GM12878 (cell line): ENCODE measurements around the gene LILRB1.
"Not testable (repeated sequence)": the region's sequence is repeated elsewhere in the genome, so short reads cannot be mapped to it uniquely, and the experiment has no call there.

ENCODE experiments used
- ASH2L ChIP-seq: fragments of 300-600, 200-600 bp; sonication (generic); IDR thresholded peaks from 2 replicates; pipeline ENCODE4 v1.6.1; 2017; ENCODE audit warnings: low read depth, mild to moderate bottlenecking, borderline replicate concordance
- BHLHE40 ChIP-seq, 2 experiments: fragments of 450-650 bp in 1 of 2; IDR thresholded peaks; 2 replicates each; pipeline ENCODE4 v1.6.1; 2011 to 2017; ENCODE audit warnings: low read depth in 2 of 2, borderline replicate concordance in 1 of 2, improper control_type of control experiment in 1 of 2, low read length in 1 of 2, mild to moderate bottlenecking in 1 of 2
- HDAC2 ChIP-seq: fragments of 200-600 bp; sonication (generic); IDR thresholded peaks from 2 replicates; pipeline ENCODE4 v1.6.1; 2017
- HDAC6 ChIP-seq: fragments of 200-600 bp; sonication (generic); IDR thresholded peaks from one replicate; pipeline ENCODE4 v1.8.0; 2017; ENCODE audit warnings: antibody characterized with exemption; ENCODE audit not compliant: unreplicated experiment
- POLR2A ChIP-seq: IDR thresholded peaks from 2 replicates; pipeline ENCODE4 v1.6.1; 2011; ENCODE audit warnings: low read depth, mild to moderate bottlenecking, low read length
- POLR2AphosphoS5 ChIP-seq: IDR thresholded peaks from 2 replicates; pipeline ENCODE4 v1.6.1; 2011; ENCODE audit warnings: mild to moderate bottlenecking, low read length, inconsistent platforms
- RCOR1 ChIP-seq: conservative IDR thresholded peaks from 2 replicates; pipeline ENCODE4 v1.6.1; 2012; ENCODE audit warnings: low read depth, low read length, improper control_type of control experiment
- ZNF384 ChIP-seq: IDR thresholded peaks from 2 replicates; pipeline ENCODE4 v1.6.1; 2012; ENCODE audit warnings: low read depth, mild to moderate bottlenecking, low read length, improper control_type of control experiment, borderline replicate concordance
- TF ChIP-seq, protein P1 (sequence below), 3 experiments: IDR thresholded peaks in 2 of 3; conservative IDR thresholded peaks in 1 of 3; 2 replicates each; pipeline ENCODE4 v1.5.1; 2011; ENCODE audit warnings: low read depth in 3 of 3, low read length in 3 of 3, mild to moderate bottlenecking in 3 of 3, control low read depth in 2 of 3, moderate library complexity in 2 of 3, inconsistent platforms in 1 of 3, mixed read lengths in 1 of 3; ENCODE audit not compliant: control insufficient read depth in 2 of 3, insufficient read depth in 1 of 3; ENCODE audit errors: extremely low read depth in 1 of 3
- TF ChIP-seq, protein P2 (sequence below): fragments of 150-350 bp; IDR thresholded peaks from 2 replicates; pipeline ENCODE4 v1.6.1; 2016; ENCODE audit warnings: low read depth, low read length
- TF ChIP-seq, protein P3 (sequence below): IDR thresholded peaks from 2 replicates; pipeline ENCODE4 v1.6.1; 2011; ENCODE audit warnings: low read depth, mild to moderate bottlenecking, low read length, moderate library complexity, borderline replicate concordance; ENCODE audit errors: extremely low read depth
- TF ChIP-seq, protein P4 (sequence below): IDR thresholded peaks from 2 replicates; pipeline ENCODE4 v1.6.1; 2012; ENCODE audit warnings: low read depth, low read length, improper control_type of control experiment
- TF ChIP-seq, protein P5 (sequence below): fragments of 450-650 bp; IDR thresholded peaks from 2 replicates; pipeline ENCODE4 v1.6.1; 2017; ENCODE audit warnings: mild to moderate bottlenecking, moderate library complexity

DNA sequence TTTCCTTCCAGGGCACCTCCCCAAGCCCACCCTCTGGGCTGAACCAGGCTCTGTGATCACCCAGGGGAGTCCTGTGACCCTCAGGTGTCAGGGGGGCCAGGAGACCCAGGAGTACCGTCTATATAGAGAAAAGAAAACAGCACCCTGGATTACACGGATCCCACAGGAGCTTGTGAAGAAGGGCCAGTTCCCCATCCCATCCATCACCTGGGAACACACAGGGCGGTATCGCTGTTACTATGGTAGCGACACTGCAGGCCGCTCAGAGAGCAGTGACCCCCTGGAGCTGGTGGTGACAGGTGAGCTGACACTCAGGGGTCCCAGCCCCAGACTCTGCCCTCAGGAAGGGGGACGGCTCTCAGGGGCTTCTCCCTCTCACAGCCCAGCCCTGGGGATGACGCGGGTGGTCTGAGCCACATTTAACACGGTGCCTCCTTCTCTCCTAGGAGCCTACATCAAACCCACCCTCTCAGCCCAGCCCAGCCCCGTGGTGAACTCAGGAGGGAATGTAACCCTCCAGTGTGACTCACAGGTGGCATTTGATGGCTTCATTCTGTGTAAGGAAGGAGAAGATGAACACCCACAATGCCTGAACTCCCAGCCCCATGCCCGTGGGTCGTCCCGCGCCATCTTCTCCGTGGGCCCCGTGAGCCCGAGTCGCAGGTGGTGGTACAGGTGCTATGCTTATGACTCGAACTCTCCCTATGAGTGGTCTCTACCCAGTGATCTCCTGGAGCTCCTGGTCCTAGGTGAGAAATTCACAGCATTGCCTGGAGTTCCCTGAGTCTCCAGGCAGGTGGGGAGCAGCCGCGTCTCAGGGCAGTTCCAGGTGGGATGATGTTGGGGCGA is 1.4 kb downstream of the LILRB1 start:
- TF ChIP-seq, protein P1, sequence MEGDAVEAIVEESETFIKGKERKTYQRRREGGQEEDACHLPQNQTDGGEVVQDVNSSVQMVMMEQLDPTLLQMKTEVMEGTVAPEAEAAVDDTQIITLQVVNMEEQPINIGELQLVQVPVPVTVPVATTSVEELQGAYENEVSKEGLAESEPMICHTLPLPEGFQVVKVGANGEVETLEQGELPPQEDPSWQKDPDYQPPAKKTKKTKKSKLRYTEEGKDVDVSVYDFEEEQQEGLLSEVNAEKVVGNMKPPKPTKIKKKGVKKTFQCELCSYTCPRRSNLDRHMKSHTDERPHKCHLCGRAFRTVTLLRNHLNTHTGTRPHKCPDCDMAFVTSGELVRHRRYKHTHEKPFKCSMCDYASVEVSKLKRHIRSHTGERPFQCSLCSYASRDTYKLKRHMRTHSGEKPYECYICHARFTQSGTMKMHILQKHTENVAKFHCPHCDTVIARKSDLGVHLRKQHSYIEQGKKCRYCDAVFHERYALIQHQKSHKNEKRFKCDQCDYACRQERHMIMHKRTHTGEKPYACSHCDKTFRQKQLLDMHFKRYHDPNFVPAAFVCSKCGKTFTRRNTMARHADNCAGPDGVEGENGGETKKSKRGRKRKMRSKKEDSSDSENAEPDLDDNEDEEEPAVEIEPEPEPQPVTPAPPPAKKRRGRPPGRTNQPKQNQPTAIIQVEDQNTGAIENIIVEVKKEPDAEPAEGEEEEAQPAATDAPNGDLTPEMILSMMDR (IDR thresholded peaks at IDR 0.05 in 2 of 3, conservative IDR thresholded peaks at IDR 0.05 in 1 of 3; ENCODE audit: control insufficient read depth in 2 of 3, extremely low read depth in 1 of 3, insufficient read depth in 1 of 3, low read depth in 3 of 3, low read length in 3 of 3), result not testable (repeated sequence)
- 0 out of 2 replicates have a peak, but pooled peaks have one; percentile 25 for TF ChIP-seq POLR2A
- not testable (repeated sequence) for TF ChIP-seq BHLHE40 (IDR thresholded peaks at IDR 0.05; ENCODE audit: borderline replicate concordance in 1 of 2, low read depth in 2 of 2, low read length in 1 of 2); HDAC2; POLR2AphosphoS5; ASH2L; ZNF384; HDAC6; RCOR1
- TF ChIP-seq, protein P2, sequence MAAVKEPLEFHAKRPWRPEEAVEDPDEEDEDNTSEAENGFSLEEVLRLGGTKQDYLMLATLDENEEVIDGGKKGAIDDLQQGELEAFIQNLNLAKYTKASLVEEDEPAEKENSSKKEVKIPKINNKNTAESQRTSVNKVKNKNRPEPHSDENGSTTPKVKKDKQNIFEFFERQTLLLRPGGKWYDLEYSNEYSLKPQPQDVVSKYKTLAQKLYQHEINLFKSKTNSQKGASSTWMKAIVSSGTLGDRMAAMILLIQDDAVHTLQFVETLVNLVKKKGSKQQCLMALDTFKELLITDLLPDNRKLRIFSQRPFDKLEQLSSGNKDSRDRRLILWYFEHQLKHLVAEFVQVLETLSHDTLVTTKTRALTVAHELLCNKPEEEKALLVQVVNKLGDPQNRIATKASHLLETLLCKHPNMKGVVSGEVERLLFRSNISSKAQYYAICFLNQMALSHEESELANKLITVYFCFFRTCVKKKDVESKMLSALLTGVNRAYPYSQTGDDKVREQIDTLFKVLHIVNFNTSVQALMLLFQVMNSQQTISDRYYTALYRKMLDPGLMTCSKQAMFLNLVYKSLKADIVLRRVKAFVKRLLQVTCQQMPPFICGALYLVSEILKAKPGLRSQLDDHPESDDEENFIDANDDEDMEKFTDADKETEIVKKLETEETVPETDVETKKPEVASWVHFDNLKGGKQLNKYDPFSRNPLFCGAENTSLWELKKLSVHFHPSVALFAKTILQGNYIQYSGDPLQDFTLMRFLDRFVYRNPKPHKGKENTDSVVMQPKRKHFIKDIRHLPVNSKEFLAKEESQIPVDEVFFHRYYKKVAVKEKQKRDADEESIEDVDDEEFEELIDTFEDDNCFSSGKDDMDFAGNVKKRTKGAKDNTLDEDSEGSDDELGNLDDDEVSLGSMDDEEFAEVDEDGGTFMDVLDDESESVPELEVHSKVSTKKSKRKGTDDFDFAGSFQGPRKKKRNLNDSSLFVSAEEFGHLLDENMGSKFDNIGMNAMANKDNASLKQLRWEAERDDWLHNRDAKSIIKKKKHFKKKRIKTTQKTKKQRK, result not testable (repeated sequence)
- TF ChIP-seq, protein P3, sequence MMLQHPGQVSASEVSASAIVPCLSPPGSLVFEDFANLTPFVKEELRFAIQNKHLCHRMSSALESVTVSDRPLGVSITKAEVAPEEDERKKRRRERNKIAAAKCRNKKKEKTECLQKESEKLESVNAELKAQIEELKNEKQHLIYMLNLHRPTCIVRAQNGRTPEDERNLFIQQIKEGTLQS, result not testable (repeated sequence)
- TF ChIP-seq, protein P4, sequence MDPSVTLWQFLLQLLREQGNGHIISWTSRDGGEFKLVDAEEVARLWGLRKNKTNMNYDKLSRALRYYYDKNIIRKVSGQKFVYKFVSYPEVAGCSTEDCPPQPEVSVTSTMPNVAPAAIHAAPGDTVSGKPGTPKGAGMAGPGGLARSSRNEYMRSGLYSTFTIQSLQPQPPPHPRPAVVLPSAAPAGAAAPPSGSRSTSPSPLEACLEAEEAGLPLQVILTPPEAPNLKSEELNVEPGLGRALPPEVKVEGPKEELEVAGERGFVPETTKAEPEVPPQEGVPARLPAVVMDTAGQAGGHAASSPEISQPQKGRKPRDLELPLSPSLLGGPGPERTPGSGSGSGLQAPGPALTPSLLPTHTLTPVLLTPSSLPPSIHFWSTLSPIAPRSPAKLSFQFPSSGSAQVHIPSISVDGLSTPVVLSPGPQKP, result not testable (repeated sequence)
- TF ChIP-seq, protein P5, sequence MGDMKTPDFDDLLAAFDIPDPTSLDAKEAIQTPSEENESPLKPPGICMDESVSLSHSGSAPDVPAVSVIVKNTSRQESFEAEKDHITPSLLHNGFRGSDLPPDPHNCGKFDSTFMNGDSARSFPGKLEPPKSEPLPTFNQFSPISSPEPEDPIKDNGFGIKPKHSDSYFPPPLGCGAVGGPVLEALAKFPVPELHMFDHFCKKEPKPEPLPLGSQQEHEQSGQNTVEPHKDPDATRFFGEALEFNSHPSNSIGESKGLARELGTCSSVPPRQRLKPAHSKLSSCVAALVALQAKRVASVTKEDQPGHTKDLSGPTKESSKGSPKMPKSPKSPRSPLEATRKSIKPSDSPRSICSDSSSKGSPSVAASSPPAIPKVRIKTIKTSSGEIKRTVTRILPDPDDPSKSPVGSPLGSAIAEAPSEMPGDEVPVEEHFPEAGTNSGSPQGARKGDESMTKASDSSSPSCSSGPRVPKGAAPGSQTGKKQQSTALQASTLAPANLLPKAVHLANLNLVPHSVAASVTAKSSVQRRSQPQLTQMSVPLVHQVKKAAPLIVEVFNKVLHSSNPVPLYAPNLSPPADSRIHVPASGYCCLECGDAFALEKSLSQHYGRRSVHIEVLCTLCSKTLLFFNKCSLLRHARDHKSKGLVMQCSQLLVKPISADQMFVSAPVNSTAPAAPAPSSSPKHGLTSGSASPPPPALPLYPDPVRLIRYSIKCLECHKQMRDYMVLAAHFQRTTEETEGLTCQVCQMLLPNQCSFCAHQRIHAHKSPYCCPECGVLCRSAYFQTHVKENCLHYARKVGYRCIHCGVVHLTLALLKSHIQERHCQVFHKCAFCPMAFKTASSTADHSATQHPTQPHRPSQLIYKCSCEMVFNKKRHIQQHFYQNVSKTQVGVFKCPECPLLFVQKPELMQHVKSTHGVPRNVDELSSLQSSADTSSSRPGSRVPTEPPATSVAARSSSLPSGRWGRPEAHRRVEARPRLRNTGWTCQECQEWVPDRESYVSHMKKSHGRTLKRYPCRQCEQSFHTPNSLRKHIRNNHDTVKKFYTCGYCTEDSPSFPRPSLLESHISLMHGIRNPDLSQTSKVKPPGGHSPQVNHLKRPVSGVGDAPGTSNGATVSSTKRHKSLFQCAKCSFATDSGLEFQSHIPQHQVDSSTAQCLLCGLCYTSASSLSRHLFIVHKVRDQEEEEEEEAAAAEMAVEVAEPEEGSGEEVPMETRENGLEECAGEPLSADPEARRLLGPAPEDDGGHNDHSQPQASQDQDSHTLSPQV, result not testable (repeated sequence)
